MM.1S (cell line): ENCODE measurements around the gene THOP1.

Experiments
- DNase-seq: peaks from one replicate; pipeline ENCODE4 v3.0.0-alpha.2; 2015
- H2AFZ ChIP-seq: fragments of 300-600 bp; sonication (generic); 2 replicates; pipeline ENCODE4 v1.6.0; 2016; ENCODE audit warnings: antibody characterized with exemption, low read length
- H3F3A ChIP-seq: fragments of 300-600 bp; sonication (generic); 2 replicates; pipeline ENCODE4 v1.6.1; 2016; ENCODE audit warnings: mild to moderate bottlenecking, antibody characterized with exemption, low read length, moderate library complexity, mixed read lengths; ENCODE audit not compliant: insufficient read depth
- H3K27ac ChIP-seq: fragments of 300-600 bp; sonication (generic); 2 replicates; pipeline ENCODE4 v1.5.1; 2016; ENCODE audit warnings: mild to moderate bottlenecking, low read length
- H3K27me3 ChIP-seq: fragments of 300-600 bp; sonication (generic); replicated peaks from 2 replicates; pipeline ENCODE4 v1.6.0; 2016; ENCODE audit warnings: low read length; ENCODE audit not compliant: insufficient read depth
- H3K36me3 ChIP-seq: fragments of 300-600 bp; sonication (generic); replicated peaks from 2 replicates; pipeline ENCODE4 v1.6.1; 2016; ENCODE audit warnings: mild to moderate bottlenecking, low read length, mixed read lengths; ENCODE audit not compliant: insufficient read depth
- H3K4me1 ChIP-seq: fragments of 300-600 bp; sonication (generic); 2 replicates; pipeline ENCODE4 v1.6.1; 2016; ENCODE audit warnings: low read length, mixed read lengths
- H3K4me2 ChIP-seq: fragments of 300-600 bp; sonication (generic); 2 replicates; pipeline ENCODE4 v1.6.0; 2016; ENCODE audit warnings: low read depth, low read length
- H3K4me3 ChIP-seq: fragments of 300-600 bp; sonication (generic); 2 replicates; pipeline ENCODE4 v1.5.1; 2016; ENCODE audit warnings: low read length, mixed read lengths
- H3K79me2 ChIP-seq: fragments of 300-600 bp; sonication (generic); 2 replicates; pipeline ENCODE4 v1.6.1; 2016; ENCODE audit warnings: mixed run types, low read length, mixed read lengths
- H3K9ac ChIP-seq: fragments of 300-600 bp; sonication (generic); 2 replicates; pipeline ENCODE4 v1.6.1; 2016; ENCODE audit warnings: low read length, mixed read lengths
- H3K9me2 ChIP-seq: fragments of 300-600 bp; sonication (generic); replicated peaks from 2 replicates; pipeline ENCODE4 v1.6.1; 2016; ENCODE audit warnings: mild to moderate bottlenecking, low read length, mixed read lengths; ENCODE audit not compliant: insufficient read depth
- H3K9me3 ChIP-seq: fragments of 300-600 bp; sonication (generic); replicated peaks from 2 replicates; pipeline ENCODE4 v1.6.1; 2016; ENCODE audit warnings: mild to moderate bottlenecking, low read length, mixed read lengths; ENCODE audit not compliant: insufficient read depth
- H4K20me1 ChIP-seq: fragments of 300-600 bp; sonication (generic); 2 replicates; pipeline ENCODE4 v1.6.1; 2016; ENCODE audit warnings: mild to moderate bottlenecking, low read length, moderate library complexity, mixed read lengths; ENCODE audit not compliant: insufficient read depth
- EZH2 ChIP-seq: fragments of 300-600 bp; sonication (generic); optimal IDR thresholded peaks from 2 replicates; pipeline ENCODE3; 2017; ENCODE audit warnings: low read depth, mild to moderate bottlenecking, antibody characterized with exemption, low read length, mixed read lengths
- EZH2phosphoT487 ChIP-seq: fragments of 300-600 bp; sonication (generic); IDR thresholded peaks from 2 replicates; pipeline ENCODE4 v1.6.1; 2018; ENCODE audit warnings: antibody characterized with exemption, low read length
- TF ChIP-seq, protein P1 (sequence below): fragments of 300-600 bp; sonication (generic); IDR thresholded peaks from 2 replicates; pipeline ENCODE4 v1.5.1; 2016; ENCODE audit warnings: antibody characterized with exemption, low read length, mixed read lengths

Gene THOP1

DNA sequence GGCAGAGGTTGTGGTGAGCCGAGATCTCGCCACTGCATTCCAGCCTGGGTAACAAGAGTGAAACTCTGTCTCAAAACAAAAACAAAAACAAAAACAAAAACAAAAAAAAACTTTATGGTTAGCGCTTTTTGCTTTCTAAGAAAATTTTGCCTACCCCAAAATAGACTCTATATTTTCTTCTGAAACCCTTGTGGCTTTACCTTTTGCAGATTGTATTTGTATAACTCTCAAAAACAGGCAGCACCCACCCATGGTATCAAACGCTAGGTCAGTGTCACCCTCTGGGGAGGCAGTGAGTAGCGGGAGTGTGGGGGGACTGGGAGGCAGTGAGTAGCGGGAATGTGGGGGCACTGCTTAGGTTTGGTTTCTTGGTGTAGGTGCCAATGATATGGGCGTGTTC, 38.0 kb upstream of the THOP1 start:
- Histone ChIP-seq H3F3A (no peaks in the 10 kb centered on the region), H3K9me2 (no peaks in the 10 kb centered on the region), H3K27me3 (no peaks in the 10 kb centered on the region), H3K4me2 (no peak overlapping the region), H2AFZ (no peak overlapping the region), H3K36me3 (no peaks in the 10 kb centered on the region), H3K9ac (no peak overlapping the region), H3K79me2 (no peaks in the 10 kb centered on the region), H3K9me3 (no peaks in the 10 kb centered on the region), H3K27ac (no peak overlapping the region), H3K4me3 (no peak overlapping the region), H4K20me1 (no peaks in the 10 kb centered on the region), H3K4me1 (peaks cover 7% of the 10 kb centered on the region)
- peak; percentile 30 for DNase-seq
- TF ChIP-seq, protein P1, sequence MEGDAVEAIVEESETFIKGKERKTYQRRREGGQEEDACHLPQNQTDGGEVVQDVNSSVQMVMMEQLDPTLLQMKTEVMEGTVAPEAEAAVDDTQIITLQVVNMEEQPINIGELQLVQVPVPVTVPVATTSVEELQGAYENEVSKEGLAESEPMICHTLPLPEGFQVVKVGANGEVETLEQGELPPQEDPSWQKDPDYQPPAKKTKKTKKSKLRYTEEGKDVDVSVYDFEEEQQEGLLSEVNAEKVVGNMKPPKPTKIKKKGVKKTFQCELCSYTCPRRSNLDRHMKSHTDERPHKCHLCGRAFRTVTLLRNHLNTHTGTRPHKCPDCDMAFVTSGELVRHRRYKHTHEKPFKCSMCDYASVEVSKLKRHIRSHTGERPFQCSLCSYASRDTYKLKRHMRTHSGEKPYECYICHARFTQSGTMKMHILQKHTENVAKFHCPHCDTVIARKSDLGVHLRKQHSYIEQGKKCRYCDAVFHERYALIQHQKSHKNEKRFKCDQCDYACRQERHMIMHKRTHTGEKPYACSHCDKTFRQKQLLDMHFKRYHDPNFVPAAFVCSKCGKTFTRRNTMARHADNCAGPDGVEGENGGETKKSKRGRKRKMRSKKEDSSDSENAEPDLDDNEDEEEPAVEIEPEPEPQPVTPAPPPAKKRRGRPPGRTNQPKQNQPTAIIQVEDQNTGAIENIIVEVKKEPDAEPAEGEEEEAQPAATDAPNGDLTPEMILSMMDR, result no peak
- TF ChIP-seq EZH2 (no peak), EZH2phosphoT487 (no peak)

DNA sequence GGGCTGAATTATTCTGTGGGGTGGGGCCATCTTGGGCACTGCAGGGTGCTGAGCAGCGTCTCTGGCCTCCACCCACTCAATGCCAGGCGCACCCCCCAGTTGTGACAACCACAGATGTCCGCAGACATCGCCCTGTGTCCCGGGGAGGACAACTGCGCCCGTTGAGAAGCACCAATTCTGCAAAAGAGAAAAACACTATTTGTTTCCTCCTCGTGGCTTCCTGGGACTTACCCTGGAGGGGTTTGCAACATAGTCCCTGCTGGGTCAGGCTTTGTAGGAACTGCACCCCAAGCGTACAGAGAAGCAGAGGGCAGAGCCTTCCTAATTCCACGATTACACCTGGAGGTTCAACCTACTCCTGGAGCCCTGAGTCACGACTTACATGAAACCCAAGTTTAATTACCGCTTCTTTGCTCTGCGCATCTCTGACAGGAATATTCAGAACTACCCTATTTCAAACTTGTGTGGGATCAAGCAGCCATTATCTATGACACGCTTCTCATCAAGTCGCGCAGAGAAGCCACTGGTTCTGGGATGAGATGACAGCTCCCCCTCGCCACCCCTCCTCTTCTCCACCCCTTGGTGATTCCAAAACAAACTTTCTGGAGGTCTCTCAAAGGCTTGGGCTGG, 34.4 kb upstream of the THOP1 start:
- Histone ChIP-seq H3K9ac (no peak overlapping the region), H3K4me3 (no peak overlapping the region), H3K79me2 (no peaks in the 10 kb centered on the region), H3K9me2 (no peaks in the 10 kb centered on the region), H3K4me2 (no peak overlapping the region), H3K27ac (no peak overlapping the region), H3K36me3 (no peaks in the 10 kb centered on the region), H3F3A (no peaks in the 10 kb centered on the region), H2AFZ (no peak overlapping the region), H3K9me3 (no peaks in the 10 kb centered on the region), H4K20me1 (no peaks in the 10 kb centered on the region), H3K4me1 (peaks cover 7% of the 10 kb centered on the region), H3K27me3 (no peaks in the 10 kb centered on the region)
- TF ChIP-seq, protein P1, result no peak
- no peak for TF ChIP-seq EZH2
- no peak for TF ChIP-seq EZH2phosphoT487
- DNase-seq, result no peak

DNA sequence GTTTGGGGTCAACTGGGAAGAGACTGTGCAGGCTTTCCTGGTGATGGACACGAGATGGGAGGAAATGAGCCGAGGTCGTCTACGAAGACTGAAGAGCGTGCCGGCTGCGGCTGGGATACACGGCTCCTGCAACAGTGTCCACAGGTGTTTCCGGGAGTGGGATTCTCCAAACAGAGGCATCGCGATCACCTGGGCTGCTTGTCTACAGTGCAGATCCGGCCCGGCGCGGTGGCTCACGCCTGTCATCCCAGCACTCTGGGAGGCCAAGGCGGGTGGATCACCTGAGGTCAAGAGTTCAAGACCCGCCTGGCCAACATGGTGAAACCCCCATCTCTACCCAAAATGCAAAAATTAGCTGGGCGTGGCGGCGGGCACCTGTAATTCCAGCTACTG, 33.9 kb upstream of the THOP1 start:
- no peak for TF ChIP-seq EZH2
- TF ChIP-seq EZH2phosphoT487, result no peak
- TF ChIP-seq, protein P1, result no peak
- Histone ChIP-seq H3K4me3 (no peak overlapping the region), H3K4me2 (no peak overlapping the region), H3K36me3 (no peaks in the 10 kb centered on the region), H4K20me1 (no peaks in the 10 kb centered on the region), H3K9ac (no peak overlapping the region), H3K9me2 (no peaks in the 10 kb centered on the region), H3K27me3 (no peaks in the 10 kb centered on the region), H3K79me2 (no peaks in the 10 kb centered on the region), H3F3A (no peaks in the 10 kb centered on the region), H3K9me3 (no peaks in the 10 kb centered on the region), H2AFZ (no peak overlapping the region), H3K27ac (no peak overlapping the region), H3K4me1 (peaks cover 7% of the 10 kb centered on the region)
- no peak for DNase-seq
